Measurements from ENCODE around the gene HIC1.

- no peak for TF ChIP-seq CTCF (conservative IDR thresholded peaks at IDR 0.05 in 1 of 2, IDR thresholded peaks at IDR 0.05 in 1 of 2; ENCODE audit: low read depth in 1 of 2, low read length in 2 of 2)
- no peak for TF ChIP-seq EZH2 (IDR thresholded peaks at IDR 0.05; ENCODE audit: low read length, missing control alignments)
These were observed 19.9 kb upstream of the HIC1 start for GRCh38 chr17:2034806-2035540.
